GM12872 (cell line): ENCODE data around the gene SELENOH.

Experiments
- TF ChIP-seq, protein P1 (sequence below): IDR thresholded peaks from 3 replicates; pipeline ENCODE4 v1.5.1; 2011; ENCODE audit warnings: low read depth, mild to moderate bottlenecking, low read length, moderate library complexity; ENCODE audit not compliant: insufficient read depth

The SELENOH gene

DNA sequence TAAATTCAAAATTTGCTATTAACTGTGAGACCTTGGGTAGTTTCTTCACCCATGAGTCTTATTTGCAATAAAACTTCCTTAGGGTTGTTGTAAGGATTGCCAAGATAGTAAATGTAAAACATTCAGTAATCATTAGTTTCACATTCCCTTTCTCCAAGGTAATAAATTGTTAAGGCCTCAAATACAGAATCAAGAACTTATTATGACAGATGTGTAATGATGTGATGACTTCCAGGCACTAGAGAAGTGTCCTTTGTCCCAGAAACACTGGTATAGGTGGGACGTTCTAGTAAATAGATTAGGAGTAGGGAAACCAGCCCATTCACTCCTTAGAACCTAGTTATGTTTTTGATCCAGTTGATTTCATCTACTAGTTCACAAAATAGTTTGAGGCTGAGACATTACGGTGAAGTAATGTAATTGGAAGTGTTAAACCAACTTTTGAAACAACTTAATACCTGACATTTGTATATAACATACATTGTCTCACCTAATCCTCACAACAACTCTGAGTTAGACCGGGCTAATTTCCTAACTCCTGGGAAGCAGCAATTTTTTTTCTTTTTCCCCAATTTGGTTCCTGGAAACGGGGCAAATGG is 45.8 kb downstream of the SELENOH start:
- TF ChIP-seq, protein P1, sequence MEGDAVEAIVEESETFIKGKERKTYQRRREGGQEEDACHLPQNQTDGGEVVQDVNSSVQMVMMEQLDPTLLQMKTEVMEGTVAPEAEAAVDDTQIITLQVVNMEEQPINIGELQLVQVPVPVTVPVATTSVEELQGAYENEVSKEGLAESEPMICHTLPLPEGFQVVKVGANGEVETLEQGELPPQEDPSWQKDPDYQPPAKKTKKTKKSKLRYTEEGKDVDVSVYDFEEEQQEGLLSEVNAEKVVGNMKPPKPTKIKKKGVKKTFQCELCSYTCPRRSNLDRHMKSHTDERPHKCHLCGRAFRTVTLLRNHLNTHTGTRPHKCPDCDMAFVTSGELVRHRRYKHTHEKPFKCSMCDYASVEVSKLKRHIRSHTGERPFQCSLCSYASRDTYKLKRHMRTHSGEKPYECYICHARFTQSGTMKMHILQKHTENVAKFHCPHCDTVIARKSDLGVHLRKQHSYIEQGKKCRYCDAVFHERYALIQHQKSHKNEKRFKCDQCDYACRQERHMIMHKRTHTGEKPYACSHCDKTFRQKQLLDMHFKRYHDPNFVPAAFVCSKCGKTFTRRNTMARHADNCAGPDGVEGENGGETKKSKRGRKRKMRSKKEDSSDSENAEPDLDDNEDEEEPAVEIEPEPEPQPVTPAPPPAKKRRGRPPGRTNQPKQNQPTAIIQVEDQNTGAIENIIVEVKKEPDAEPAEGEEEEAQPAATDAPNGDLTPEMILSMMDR: no peak

DNA sequence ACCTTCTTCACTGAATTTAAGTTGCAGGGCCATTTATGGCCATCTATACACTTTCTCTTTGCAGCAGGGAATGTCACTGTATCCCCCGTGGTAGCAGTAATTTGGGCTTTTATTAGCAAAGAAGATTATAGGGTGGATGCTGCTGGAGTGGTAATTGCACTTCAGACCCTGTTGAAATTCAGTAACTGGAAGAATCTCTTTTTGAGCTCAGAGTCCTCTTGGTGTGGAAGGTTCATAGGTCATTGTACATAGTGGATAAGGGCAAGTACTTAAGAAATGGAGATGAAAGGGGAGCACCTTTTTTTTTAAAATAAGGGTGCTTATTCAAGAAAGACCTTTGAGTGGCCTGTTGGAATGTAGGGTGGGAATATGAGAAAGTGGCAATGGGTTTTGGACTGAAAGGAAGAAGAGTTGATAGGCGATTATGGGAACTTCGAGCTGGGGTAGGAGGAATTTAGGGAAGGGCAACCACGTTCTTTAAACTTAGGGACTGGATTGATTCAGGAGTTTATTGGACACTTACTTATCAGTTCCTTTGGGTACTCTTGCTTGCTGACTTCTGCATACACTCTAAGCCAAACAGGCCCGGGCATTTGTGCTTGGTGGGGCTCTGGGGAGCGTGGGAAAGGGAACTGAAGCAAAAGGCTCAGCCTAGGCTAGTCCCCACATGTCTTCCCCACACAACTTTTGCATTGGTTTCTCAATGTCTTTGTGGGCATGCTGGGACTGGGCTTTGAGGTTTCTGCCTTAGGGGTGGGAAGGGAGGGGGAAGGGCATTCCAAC is 46.8 kb downstream of the SELENOH start:
- TF ChIP-seq, protein P1: no peak

DNA sequence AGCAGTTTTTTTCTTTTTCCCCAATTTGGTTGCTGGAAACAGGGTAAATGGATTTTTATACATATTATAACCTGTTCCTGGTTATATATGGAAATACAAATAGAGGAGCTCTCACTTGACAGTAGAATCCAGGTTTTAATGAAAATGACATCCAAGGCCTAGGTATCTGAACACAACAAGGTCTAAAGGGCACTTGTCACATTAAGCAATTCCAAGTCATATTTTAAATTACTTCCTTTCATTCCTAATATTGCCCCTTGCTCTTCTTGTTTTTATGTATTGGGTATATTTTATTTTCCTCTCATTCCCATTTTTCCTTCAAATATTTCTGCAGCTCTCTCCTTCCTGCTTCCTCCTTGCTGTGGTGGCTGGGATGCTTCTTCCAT is 47.4 kb downstream of the SELENOH start:
- TF ChIP-seq, protein P1: no peak

DNA sequence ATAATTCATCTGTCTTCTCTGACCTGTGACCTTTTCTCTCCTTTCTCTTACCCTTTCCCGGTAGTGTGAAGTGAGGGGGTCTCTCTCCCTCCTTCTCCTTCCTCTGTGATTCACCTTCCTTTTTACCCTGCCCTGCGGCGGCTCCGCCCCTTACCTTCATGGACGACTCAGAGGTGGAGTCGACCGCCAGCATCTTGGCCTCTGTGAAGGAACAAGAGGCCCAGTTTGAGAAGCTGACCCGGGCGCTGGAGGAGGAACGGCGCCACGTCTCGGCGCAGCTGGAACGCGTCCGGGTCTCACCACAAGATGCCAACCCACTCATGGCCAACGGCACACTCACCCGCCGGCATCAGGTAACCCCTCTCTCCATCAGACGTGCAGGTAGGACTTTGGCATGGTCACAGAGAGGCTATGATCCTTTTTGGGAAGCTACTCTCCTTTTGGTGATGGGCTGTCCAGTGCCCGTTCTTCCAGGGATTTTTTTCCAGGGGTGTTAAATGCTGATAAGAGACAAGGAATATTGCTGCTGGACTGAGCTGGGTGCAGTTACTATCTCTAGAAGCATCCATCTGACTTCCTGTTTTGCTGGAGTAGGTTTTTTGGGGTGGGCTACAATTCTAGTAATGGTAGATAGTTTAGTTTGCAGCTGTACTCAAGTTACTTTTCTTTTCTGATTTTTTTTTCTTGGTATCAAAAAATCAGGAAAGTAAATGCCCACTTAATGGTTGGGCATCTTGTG is 50.2 kb downstream of the SELENOH start:
- TF ChIP-seq, protein P1: no peak

DNA sequence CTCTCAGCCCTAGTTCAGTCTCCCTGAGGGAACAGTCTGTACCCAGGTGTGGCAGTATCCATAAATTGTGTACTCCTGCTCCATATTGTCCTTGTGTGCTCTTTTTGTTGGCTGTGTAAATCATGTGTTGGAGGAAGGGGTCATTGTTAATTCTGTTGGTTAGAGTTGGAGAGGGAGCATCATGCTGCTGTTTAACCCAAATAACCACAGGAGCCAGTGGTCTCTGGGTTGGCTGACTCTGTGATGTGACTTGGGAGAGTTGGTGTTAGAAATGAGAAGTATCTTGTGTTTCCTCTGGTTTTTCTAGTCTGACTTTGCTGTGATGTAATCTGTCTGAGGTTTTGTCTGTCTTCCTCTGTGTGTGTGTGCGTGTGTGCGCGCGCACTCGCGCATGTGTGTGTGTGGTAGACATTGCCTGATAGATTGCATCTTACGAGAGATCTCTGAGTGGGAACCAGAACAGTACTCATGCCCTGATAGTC is 50.8 kb downstream of the SELENOH start:
- TF ChIP-seq, protein P1: no peak

DNA sequence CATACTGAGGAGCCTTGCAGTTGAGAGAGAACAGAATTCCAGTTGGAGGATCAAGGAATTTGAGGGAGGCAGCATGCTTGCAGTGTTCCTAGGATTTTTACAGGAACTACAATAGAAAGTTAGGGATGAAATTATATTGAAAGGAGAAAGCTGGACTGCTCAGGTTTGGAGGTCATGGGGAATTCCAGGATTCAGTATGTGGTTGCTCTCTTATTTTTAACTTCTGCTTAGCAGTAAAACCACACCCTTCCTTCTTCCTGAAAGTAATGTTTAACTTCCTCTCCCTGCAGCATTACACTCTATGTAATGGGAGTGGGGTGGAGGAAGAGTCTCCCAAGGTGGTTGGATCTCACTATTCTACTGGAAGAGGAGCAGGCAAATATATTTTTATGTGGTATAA is 51.6 kb downstream of the SELENOH start:
- TF ChIP-seq, protein P1: no peak
